NK-92 (cell line): Measurements from ENCODE around the gene TBL1XR1.

Source experiments
- DNase-seq: peaks from one replicate; lab custom pipeline; 2025; ENCODE audit not compliant: unreplicated experiment; lab: John Stamatoyannopoulos, UW

Gene TBL1XR1

GRCh38 chr3:177066068-177066467 is 131.2 kb downstream of the TBL1XR1 start:
- no peak for DNase-seq

GRCh38 chr3:177065285-177066033 is 131.8 kb downstream of the TBL1XR1 start:
- no peak for DNase-seq

DNA sequence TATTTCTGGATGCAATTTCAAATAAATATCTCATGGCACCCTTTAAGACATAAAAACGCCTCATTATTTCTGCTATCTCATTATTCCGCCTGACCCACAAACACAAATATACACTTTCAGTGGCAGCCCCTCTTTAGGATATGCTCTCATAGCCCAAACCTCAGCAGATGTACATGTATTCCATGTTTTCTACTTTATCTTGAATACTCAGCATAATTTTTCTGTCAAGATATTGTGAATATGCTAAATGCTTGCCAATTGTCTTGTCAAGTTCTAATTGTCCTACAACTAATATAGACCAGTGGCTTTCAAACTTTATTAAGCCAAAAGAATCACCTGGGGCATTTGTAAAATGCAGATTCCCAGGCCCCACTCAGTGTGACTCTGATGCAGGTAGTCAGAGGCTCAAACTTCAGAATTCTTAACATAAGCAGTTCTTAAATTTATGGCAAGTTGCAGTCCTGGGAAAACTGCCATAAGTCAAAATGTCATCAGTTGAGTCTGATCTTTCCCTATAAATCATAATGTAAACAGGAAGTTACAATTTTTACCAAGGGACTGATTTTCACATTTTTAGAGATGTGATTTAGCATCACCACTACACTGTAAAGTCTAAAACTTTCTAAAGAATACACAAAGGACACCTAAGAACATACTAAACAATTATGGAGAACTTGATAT is 135.1 kb downstream of the TBL1XR1 start:
- DNase-seq = no peak

- DNase-seq = no peak
Measured at GRCh38 chr3:177061369-177061768, 135.9 kb downstream of the TBL1XR1 start.

DNA sequence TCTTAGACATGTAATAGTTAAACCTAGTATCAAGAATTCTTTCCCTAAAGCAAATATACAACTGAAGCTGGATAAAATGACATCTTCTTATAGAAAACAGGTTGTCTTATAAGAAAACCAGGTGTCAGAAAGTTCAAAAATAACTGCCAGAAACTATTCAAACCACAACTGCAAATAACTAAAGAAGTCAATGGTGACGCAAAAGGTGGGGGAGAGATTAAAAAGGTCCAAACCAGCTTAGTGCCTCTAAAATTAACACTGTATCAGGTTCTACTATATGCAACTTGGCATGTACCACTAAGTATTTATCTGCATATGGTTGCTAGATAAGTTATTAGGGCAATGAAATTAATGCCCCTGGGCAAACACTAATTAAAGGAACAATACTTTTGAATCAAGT is 136.8 kb downstream of the TBL1XR1 start:
- no peak for DNase-seq

DNA sequence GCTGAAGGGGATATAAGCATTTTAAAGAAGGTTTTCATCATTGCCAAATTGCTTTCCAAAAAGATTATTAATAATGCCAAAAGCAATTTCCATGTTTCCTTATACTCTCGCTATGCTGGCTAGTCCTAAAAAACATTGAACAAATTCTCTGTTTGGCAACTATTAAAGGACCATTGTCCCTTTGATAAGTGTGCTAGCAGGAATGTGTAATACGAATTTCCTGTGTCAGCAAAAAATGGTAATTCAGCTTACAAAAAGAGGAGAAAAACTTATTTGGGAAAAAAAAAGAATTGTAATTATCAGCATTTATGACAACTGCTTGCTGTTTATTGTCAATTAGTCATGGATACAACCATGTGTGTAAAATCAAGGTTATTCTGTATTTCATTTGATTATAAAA is 138.6 kb downstream of the TBL1XR1 start:
- no peak for DNase-seq

- DNase-seq = no peak
Measured at GRCh38 chr3:177057768-177058167, 139.5 kb downstream of the TBL1XR1 start.

- DNase-seq = no peak
Measured at GRCh38 chr3:177056927-177057326, 140.4 kb downstream of the TBL1XR1 start.

- no peak for DNase-seq
Measured at GRCh38 chr3:177055605-177056571, 141.4 kb downstream of the TBL1XR1 start.

DNA sequence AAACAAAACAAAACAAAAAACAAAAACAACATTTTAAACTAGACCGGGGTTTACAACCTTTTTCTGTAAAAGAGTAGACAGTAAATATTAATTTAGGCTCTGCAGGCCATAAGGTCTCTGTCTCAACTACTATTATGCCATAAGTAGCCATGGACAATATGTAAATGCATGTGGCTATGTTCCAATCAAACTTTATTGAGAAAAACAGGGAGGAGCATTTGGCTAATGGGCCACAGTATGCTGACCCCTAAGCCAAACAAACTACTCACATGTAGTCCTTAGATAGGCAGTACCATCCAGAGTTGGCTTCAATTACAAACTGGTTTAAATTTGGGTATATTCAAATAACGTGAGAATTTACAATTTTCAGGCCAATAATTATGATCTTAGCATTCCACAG is 144.2 kb downstream of the TBL1XR1 start:
- DNase-seq = no peak

DNA sequence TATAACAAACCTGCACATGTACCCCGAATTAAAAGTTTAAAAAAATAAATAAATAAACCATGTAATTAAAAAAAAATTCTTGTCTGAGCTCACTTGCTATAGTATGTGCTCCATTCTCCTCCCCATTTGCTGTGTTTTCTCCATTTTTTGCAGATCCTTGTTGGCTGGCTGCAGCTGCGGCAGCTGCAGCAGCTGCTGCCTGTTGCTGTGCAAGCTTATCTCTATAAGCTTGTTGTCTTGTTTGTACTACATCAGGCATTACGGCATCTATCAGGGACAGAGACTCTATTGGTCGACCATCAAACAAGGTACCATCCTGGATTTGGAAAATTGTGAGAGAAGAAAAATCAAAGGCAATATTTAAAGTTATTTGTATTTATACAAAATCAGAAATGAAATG is 145.9 kb downstream of the TBL1XR1 start:
- DNase-seq = no peak

- DNase-seq = no peak
Measured at GRCh38 chr3:177050501-177051237, 146.6 kb downstream of the TBL1XR1 start.

DNA sequence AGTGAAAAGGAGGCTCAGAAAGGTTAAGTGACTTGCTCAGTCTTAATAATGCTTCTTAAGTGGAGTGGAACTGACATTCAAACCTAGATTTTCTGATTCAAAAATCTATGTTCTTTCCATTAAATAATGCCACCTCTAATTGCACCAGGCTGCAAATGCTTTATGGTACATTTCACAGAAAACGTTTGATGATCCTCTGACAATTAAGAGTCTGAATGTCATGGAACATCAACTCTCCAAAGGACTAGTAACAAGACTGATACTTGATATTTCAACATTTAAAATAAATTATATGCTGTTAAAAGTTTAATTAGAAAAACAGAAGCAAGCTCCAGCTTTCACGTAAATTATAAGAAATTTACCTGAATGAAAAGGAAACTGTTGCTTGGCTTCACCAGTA is 151.5 kb downstream of the TBL1XR1 start:
- DNase-seq = no peak

- no peak for DNase-seq
Measured at GRCh38 chr3:177045222-177045621, 152.1 kb downstream of the TBL1XR1 start.

DNA sequence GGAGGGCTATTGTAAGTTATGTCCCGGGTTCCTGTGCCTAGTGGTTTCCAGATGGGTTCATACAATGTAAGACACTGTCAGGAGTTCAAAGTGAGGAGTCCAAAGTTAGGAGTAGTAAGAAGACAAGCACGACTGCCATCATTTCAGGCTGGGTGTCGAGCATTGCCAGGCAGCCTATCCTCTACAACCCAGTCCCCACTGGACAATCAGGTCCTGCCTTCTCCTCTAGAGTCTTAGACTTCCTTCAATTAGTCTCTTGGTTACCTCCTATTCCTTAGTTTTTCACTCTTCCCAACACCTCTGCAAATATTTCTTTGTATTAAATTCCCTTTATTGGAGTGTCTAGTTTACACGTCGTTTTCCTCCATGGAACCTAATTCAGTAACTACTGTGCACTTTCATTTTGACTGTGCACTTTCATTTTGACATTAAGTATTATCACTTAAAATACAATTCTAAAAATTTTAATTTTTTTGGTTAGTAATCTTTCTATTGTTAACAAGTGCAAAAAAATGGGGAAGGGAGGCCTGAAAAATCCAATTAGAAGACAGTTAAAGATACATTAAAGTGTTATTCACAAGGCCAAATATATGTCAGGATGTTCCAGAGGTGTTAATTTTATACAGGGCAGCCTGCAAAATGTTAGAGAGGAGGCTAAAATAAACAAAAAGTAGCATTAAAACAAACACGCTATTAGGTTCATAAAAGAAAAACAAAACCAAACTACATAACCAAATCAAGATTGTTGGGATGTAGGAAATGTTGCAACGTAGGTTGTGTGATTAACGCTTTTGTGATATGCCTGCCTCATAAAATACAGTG is 155.3 kb downstream of the TBL1XR1 start:
- DNase-seq = no peak

DNA sequence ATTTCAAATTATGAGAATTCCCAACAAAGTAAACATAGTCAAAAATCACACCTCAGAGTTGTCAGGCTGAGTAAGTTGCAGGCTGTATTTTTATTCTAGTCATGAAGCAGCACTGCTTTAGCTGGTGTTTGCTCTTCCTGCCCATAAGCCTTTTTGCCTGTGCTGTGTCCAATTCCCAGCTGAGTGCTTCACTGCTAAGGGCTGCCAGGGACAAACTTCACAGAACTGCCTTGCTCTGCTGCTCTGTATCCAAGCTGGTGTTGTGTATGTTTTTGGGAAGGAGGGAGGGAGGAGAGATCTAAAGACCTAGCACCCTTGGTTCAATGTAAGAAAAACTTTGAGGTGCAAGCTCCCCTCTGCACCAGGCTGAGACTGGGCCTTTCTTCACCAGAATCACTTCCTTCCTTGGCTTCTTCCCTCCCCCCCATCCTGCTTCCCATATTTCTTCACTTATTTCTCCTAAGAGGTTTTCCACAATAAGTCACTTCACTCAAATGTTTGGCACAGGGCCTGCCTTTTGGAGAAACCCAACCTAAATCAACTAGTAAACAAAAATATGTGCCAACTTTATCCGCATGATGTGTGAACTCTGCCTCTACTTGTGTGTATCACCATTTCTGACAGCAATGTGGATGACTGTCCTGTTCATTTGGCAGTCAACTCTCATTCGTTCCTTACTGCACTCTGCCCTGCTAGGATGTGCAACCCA is 156.1 kb downstream of the TBL1XR1 start:
- DNase-seq = no peak

DNA sequence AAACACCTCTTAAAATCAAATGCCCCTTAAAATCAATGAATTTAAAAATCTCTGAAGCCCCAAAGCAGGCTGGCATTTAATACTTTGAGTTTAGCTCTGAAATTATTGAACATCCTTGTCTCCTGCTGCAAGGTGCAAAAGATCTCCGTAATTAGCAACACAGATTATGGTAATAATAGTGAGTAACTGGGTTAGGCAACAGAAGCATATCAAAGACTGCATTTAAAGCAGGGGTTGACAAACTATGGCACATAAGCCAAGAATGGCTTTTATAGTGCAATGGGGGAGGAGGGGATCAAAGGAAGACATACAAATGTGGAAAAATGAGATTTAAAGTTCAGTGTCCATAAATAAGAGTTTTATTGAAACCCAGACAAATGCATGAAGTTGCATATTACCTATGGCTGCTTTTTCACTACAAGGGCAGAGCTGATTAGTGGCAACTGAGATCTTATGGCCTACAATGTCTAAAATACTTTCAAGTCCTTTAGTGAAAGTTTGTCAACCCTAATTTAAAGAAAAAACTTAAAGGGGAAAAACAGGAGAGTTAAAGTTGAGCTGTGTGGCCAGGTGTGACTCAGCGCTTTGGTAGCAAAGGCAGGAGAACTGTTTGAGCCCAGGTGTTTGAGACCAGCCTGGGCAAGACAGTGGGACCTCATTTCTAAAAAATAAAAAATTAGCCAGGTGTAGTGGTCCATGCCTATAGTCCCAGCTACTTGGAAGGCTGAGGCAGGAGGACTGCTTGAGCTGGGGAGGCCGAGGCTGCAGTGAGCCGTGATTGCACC is 157.6 kb downstream of the TBL1XR1 start:
- DNase-seq = no peak

- no peak for DNase-seq
Measured at GRCh38 chr3:177037241-177037640, 160.0 kb downstream of the TBL1XR1 start.

DNA sequence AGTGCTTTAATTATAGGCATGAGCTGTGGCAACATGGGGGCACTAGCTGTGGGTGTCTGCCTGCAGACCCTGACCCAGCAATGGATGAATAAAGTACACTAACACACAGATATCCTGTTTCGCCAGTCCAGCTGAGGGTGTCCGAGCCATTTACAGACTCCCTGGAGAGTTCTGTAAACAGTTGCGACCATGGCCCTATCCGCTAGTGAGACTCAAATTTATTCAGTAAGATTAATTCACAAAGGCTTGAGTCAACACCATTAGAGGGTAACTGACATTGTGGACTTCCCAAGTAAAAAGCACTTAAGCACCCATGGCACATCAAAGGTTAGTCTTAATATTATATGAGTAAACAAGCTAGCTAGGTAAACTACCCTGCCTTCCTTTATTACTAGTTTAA is 161.6 kb downstream of the TBL1XR1 start:
- DNase-seq = no peak
